Smooth muscle cell of the brain vasculature (primary cell): ENCODE data around the gene SLC12A7.
"Not testable (repeated sequence)": the region's sequence is repeated elsewhere in the genome, so short reads cannot be mapped to it uniquely, and the experiment has no call there.

Source experiments
- DNase-seq: peaks from one replicate; pipeline ENCODE4 v3.0.0-alpha.2; 2012; ENCODE audit warnings: low read depth, low spot score

Gene SLC12A7

GRCh38 chr5:1140818-1141189, 28.9 kb upstream of the SLC12A7 start:
- no peak for DNase-seq

DNA sequence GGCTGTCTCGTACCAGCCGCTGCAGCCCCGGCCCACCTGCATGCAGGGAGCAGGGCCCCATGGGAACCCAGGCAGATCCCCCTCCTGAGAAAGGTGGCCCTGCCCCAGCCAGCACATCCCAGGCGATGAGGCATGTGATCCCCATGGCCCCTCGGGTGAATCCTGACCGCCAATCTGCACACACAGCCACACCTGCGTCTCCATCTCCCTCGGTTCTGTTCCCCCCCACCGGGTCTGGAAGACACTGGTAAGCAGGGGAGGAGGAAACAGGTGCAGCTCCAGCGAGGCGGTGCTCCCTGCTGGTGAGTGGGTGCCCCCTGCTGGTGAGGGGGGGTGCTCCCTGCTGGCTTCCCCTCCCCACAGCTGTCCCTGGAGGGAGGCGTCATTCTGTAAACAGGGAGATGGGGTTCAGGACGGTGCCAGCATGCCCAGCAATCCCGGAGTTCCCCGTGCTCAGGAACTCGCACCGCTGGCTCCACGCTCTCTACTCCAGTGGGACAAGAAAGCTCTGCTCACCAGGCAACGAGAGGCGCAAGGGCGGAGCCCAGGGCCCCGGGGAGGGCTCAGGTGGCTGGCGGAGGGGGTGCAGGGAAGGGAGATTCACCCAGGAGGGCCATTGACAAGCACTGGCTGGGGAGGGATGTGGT, 28.4 kb upstream of the SLC12A7 start:
- no peak for DNase-seq

- DNase-seq, result no peak
These were observed 27.7 kb upstream of the SLC12A7 start for GRCh38 chr5:1139331-1140170.

- no peak for DNase-seq
These were observed 26.8 kb upstream of the SLC12A7 start for GRCh38 chr5:1138445-1139245.

DNA sequence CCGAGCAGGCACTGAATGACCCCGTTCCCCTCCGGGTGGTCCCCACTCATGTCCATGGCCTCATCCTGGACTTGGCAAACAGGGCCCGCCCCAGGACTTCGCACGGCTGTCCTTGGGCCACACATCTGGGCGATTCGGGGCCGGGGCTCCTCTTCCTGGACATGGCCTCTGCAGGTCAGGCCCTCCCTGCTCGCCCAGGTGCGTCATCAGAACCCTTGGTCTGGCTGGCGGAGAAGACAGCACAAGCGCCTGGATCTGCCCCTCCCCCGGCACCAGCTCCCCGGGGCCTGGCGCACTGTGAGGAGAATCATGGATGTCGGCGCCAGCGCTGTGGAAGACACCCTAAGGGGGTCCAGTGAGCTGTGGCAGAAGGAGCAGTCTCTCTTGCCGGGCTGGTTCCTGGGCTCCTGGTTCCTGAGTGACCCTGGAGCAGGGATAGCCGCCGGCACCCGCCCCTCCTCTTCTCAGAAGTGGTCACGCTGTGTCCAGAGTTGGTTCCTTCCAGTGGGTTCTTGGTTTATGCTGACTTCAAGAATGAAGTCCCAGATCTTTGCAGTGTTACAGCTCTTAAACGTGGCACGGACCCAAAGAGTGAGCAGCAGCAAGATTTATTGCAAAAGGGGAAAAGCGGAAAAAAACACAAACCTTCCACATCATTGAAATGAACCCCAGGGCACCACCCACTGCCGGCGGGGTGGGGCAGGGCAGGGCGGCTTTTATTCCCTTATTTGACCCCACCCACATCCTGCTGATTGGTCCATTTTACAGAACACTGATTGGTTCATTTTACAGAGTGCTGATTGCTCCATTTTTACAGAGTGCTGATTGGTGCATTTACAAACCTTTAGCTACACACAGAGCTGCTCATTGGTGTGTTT, 25.9 kb upstream of the SLC12A7 start:
- DNase-seq, result no peak

GRCh38 chr5:1136814-1137213, 25.0 kb upstream of the SLC12A7 start:
- no peak for DNase-seq

- no peak for DNase-seq
These were observed 24.0 kb upstream of the SLC12A7 start for GRCh38 chr5:1135696-1136525.

- DNase-seq, result no peak
These were observed 22.6 kb upstream of the SLC12A7 start for GRCh38 chr5:1134478-1134877.

GRCh38 chr5:1133510-1134201, 21.8 kb upstream of the SLC12A7 start:
- DNase-seq, result no peak

GRCh38 chr5:1133108-1133507, 21.2 kb upstream of the SLC12A7 start:
- DNase-seq, result no peak

GRCh38 chr5:1132570-1132969, 20.7 kb upstream of the SLC12A7 start:
- no peak for DNase-seq

- no peak for DNase-seq
These were observed 19.9 kb upstream of the SLC12A7 start for GRCh38 chr5:1131726-1132125.

- DNase-seq, result no peak
These were observed 19.3 kb upstream of the SLC12A7 start for GRCh38 chr5:1131191-1131621.

DNA sequence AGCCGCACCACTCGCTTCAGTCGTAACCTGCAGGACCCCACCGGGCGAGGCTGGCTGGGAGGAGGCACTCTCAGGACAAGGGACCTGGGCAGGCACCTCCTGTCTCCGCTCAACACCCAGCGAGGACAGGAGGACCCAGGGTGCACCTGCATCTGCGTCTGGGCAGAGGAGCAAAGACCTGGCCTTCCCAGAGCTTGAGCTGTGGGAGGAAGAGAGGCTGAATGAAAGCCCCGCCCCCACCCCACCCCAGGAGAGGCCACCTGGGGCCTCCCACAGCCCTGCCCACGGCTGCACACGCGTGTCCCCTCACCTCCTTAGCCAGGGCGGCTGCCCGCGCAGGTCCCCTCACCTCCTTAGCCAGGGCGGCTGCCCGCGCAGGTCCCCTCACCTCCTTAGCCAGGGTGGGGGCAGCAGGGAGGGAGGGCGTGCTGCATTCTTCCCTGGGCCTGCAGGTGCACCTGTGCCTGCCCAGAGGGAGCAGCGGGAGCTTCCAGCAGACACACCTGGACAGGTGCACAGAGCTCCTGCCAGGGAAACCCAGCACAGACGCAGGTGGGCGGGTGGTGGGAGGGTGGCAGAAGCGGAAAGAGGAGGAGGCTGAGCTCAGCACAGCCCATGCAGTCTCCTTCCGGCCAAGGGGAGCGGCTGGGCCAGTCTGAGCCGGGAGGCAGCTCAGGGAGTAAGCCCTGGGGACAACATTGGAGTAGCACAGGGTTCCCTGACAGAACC, 18.5 kb upstream of the SLC12A7 start:
- DNase-seq, result no peak

- no peak for DNase-seq
These were observed 17.8 kb upstream of the SLC12A7 start for GRCh38 chr5:1129711-1130055.

- no peak for DNase-seq
These were observed 17.3 kb upstream of the SLC12A7 start for GRCh38 chr5:1128977-1129710.

DNA sequence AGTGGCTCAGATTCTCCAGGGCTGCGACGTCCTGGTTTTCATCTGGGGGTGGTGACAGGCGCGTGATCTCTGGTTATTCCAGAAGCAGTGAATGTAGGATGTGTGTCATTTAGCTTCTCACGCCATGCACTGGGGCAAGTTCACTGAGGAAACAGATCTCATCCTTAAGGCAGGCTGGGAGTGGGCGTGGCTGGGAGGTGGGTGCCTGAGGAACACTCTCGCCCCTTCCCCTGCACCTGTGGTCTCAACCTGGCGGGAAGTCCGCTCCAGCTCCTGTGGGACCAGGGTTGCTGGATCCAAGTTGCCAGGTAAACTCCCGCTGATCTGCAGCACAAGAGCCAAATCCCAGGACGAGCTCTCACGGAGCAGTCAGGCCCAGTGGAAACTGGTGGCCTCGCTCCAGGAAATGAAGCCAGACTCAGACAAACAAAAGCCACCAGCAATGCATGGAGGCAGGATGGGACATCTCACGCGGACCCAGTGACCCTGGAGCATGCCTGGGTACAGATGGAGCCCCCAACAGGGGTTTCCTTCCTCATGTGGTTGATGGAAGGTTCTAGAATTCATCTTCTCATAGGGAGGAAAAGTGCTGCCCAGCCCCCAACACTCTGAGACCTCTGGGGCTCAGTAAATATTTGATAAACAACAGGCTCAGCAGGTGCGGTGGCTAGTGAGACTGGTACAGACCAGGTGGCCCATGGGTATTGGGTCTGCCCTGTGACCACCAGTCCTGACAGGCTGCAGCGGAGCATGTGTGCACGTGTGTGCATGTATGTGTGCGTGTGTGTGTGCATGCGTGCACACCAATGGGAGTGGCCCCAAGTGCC, 16.3 kb upstream of the SLC12A7 start:
- no peak for DNase-seq

DNA sequence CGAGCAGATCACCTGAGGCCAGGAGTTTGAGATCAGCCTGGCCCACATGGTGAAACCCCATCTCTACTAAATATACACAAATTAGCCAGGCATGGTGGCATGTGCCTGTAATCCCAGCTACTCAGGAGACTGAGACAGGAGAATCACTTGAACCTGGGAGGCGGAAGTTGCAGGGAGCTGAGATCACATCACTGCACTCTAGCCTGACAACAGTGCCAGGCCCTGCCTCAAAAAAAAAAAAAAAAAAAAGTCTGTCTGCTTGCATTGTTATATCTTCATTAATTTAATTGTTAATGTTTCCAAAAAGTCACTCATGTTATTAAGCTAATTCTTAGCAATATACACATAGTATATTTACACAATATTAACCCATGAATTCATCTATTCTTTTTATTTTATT, 13.8 kb upstream of the SLC12A7 start:
- not testable (repeated sequence) for DNase-seq
